HAP-1 (cell line): ENCODE measurements around the gene ANKRD29.
"Not testable (repeated sequence)": the region's sequence is repeated elsewhere in the genome, so short reads cannot be mapped to it uniquely, and the experiment has no call there.

Experiments
- DNase-seq, 2 experiments: peaks; one replicate each; pipeline ENCODE4 v3.0.0-alpha.2; 2016 to 2020; ENCODE audit warnings: low spot score in 2 of 2
- H3K27me3 ChIP-seq: fragments of 250-450 bp; sonication (Bioruptor Pico); 2 replicates; pipeline ENCODE4 v1.5.1; 2020; ENCODE audit warnings: low read depth, mild to moderate bottlenecking, moderate library complexity
- H3K36me3 ChIP-seq: fragments of 250-450 bp; sonication (Bioruptor Pico); replicated peaks from 2 replicates; pipeline ENCODE4 v1.5.1; 2020; ENCODE audit warnings: mild to moderate bottlenecking
- H3K4me1 ChIP-seq: fragments of 250-450 bp; sonication (Bioruptor Pico); 2 replicates; pipeline ENCODE4 v1.5.1; 2020; ENCODE audit warnings: mild to moderate bottlenecking
- H3K4me3 ChIP-seq: fragments of 250-450 bp; sonication (Bioruptor Pico); 2 replicates; pipeline ENCODE4 v1.5.1; 2020; ENCODE audit warnings: mild to moderate bottlenecking, moderate library complexity
- H3K9me3 ChIP-seq: fragments of 250-450 bp; sonication (Bioruptor Pico); 2 replicates; pipeline ENCODE4 v1.5.1; 2020; ENCODE audit warnings: mild to moderate bottlenecking, moderate library complexity
- in situ Hi-C: fragments of 300-500 bp; cut with MboI; formaldehyde crosslinking; loops from 3 replicates; pipeline ENCODE4 v1.14.3; 2020; ENCODE audit warnings: low sequenced_read_pairs, inconsistent platforms, mixed read lengths

The ANKRD29 gene

DNA sequence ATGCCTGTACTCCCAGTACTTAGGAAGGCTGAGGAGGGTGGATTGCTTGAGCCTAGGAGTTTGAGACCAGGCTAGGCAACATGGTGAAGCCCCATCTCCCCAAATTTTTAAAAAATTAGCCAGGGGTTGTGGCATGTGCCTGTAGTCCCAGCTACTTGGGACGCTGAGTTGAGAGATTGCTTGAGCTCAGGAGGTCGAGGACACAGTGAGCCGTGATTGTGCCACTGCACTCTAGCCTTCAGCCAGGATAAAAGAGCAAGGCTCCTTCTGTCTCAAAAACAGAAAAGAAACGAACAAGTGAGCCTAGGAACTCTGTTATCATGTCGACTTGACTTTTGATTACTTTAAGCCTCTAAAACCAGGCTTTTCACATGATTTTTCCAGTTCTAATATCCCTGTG is 90.1 kb downstream of the ANKRD29 start:
- in situ Hi-C loops = no loop called here
- no peak overlapping the region for H3K4me3 ChIP-seq
- H3K9me3 ChIP-seq = no peaks in the 10 kb centered on the region
- no peaks in the 10 kb centered on the region for H3K27me3 ChIP-seq
- no peaks in the 10 kb centered on the region for H3K4me1 ChIP-seq
- peaks cover 20% of the 10 kb centered on the region for H3K36me3 ChIP-seq
- DNase-seq = no peak

DNA sequence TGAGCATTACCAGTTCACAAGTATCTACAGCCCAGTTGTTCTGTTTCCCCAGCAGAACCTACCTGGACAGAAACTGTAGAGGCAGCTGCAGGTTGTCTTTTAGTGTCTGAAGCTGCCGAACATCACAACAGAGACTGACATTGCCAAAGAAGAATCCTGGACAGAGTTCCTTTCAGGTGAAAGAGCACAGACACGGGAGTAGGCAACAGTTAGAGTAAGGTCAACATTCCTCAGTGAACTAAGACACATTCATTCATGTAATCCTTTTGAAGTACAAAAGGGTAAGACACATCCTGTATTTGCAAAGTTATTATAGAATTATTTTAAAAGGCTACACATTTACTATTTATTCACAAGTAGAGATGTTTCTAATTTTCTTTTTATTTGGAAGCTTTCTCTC is 90.7 kb downstream of the ANKRD29 start:
- peaks cover 26% of the 10 kb centered on the region for H3K36me3 ChIP-seq
- in situ Hi-C loops = no loop called here
- no peak overlapping the region for H3K4me3 ChIP-seq
- H3K9me3 ChIP-seq = no peaks in the 10 kb centered on the region
- no peaks in the 10 kb centered on the region for H3K4me1 ChIP-seq
- H3K27me3 ChIP-seq = no peaks in the 10 kb centered on the region
- no peak for DNase-seq

DNA sequence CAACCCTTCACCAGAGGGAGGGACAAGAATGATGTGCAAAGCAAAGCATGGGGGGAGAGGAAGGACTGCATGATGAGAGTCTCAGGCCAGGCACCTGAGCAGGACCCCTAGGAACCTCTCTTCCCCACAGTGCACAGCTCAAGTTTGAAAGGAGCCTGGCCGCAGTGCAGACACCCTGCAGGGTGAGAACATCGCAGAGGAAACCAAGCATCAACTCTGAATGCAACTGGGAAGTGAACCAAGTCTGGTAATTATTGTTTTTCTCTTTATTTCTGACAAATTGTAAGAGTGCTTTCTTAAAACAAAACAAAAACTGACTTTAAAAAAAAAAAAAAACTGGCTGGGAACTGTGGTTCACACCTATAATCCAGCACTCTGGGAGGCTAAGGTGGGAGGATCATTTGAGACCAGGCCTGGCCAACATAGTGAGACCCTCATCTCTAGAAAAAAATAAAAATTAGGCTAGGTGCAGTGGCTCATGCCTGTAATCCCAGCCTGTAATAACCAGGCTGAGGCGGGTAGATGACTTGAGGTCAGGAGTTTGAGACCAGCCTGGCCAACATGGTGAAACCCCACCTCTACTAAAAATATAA is 91.7 kb downstream of the ANKRD29 start:
- DNase-seq = no peak
- Histone ChIP-seq H3K27me3 (no peaks in the 10 kb centered on the region), H3K4me1 (no peaks in the 10 kb centered on the region), H3K9me3 (no peaks in the 10 kb centered on the region), H3K4me3 (no peak overlapping the region), H3K36me3 (peaks cover 31% of the 10 kb centered on the region)
- in situ Hi-C loops = no loop called here

GRCh38 chr18:23569299-23570063 is 93.2 kb downstream of the ANKRD29 start:
- Histone ChIP-seq H3K27me3 (no peaks in the 10 kb centered on the region), H3K36me3 (peaks cover 31% of the 10 kb centered on the region), H3K9me3 (no peaks in the 10 kb centered on the region), H3K4me1 (no peaks in the 10 kb centered on the region), H3K4me3 (no peak overlapping the region)
- in situ Hi-C loops = no loop called here
- DNase-seq = no peak

- peaks cover 32% of the 10 kb centered on the region for H3K36me3 ChIP-seq
- DNase-seq = no peak
- H3K4me3 ChIP-seq = no peak overlapping the region
- in situ Hi-C loops = no loop called here
- no peaks in the 10 kb centered on the region for H3K27me3 ChIP-seq
- H3K4me1 ChIP-seq = no peaks in the 10 kb centered on the region
- H3K9me3 ChIP-seq = no peaks in the 10 kb centered on the region
Observed at GRCh38 chr18:23568281-23569138, 94.2 kb downstream of the ANKRD29 start.

DNA sequence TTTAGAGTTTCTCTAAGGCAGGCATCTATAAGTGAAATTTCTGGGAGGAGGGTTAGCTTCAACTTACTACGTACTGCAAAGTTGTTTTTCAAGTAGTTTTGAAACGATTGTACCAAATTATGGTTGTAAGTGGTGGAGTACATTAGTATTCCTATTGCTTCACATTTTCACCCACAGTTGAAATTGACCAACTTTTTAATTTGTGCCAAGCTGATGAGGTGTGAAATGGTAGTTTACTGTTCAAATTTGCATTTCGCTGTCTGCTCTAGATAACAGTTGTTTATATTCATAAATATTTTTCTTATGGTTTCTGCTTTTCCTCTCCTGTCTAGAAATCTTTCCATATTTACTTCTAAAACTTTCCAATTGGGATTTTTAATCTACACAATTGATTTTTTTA is 95.0 kb downstream of the ANKRD29 start:
- Histone ChIP-seq H3K4me1 (no peaks in the 10 kb centered on the region), H3K4me3 (no peak overlapping the region), H3K27me3 (no peaks in the 10 kb centered on the region), H3K9me3 (no peaks in the 10 kb centered on the region), H3K36me3 (peaks cover 35% of the 10 kb centered on the region)
- in situ Hi-C loops = no loop called here
- DNase-seq = no peak

DNA sequence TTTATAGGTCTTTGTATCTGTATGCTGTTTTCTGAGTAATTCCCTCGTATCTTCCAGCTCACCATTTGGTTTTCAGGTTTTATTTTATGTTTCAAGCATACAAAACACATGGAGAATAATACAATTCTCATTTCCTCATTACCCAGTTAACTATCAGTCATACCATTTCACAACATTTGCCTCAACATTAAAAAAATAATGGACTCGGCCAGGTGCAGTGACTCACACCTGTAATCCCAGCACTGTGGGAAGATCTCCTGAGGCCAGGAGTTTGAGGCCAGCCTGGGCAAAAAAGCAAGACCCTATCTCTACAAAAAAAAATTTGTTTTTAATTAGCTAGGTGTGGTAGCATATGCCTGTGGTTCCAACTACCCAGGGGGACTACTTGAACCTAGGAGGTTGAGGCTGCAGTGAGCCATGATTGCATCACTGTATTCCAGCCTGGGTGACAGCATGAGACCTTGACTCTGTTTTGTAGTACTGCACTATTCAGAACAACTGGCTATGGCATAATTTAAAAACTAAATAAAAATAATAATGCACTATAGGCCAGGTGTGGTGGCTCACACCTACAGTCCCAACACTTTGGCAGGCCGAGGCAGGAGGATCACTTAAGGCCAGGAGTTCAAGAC is 96.7 kb downstream of the ANKRD29 start:
- Histone ChIP-seq H3K27me3 (no peaks in the 10 kb centered on the region), H3K4me3 (no peak overlapping the region), H3K4me1 (no peaks in the 10 kb centered on the region), H3K36me3 (peaks cover 40% of the 10 kb centered on the region), H3K9me3 (no peaks in the 10 kb centered on the region)
- DNase-seq = no peak
- in situ Hi-C loops = no loop called here

- Histone ChIP-seq H3K4me3 (no peak overlapping the region), H3K27me3 (no peaks in the 10 kb centered on the region), H3K9me3 (no peaks in the 10 kb centered on the region), H3K36me3 (peaks cover 32% of the 10 kb centered on the region), H3K4me1 (no peaks in the 10 kb centered on the region)
- no peak for DNase-seq
- in situ Hi-C loops = no loop called here
Observed at GRCh38 chr18:23563377-23564043, 99.2 kb downstream of the ANKRD29 start.

- Histone ChIP-seq H3K9me3 (no peaks in the 10 kb centered on the region), H3K4me3 (no peak overlapping the region), H3K4me1 (no peaks in the 10 kb centered on the region), H3K27me3 (no peaks in the 10 kb centered on the region), H3K36me3 (peaks cover 29% of the 10 kb centered on the region)
- in situ Hi-C loops = no loop called here
- no peak for DNase-seq
Observed at GRCh38 chr18:23560186-23560585, 102.5 kb downstream of the ANKRD29 start.

GRCh38 chr18:23557511-23557910 is 105.2 kb downstream of the ANKRD29 start:
- H3K9me3 ChIP-seq, H3K4me1 ChIP-seq, H3K27me3 ChIP-seq, in situ Hi-C loops, H3K4me3 ChIP-seq, DNase-seq: not testable (repeated sequence)
- peaks cover 39% of the 10 kb centered on the region for H3K36me3 ChIP-seq

DNA sequence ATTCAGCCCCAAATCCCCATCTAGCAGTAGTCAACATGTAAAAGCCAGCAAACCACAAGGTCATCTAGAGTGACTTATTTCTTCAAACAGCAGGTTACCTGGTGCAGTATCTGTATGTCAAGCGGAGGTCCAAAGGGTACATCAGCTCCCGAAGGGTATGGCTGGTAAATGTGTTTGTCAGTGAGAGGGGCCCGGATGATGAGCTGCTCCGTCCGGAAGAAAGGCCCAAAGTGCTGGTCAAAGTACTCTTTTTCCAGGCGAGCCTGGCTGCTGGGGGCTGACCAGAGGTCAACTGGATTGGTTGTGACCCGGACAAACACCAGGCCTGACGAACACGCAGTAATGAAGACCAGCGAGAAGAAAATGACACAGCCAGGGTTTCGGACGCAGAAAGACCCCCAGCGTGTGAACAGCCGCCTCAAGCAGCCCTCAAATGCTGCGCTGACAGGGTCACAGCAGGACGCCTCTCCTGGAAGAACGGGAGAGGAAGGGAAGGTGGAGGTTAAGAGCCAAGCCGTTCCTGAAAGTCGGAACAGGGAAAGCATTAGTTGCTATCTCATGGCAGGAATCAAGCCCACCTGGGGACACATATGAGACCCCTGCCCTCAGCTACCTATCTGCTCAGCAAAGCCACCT is 106.4 kb downstream of the ANKRD29 start:
- Histone ChIP-seq H3K4me3 (no peak overlapping the region), H3K36me3 (peaks cover 46% of the 10 kb centered on the region), H3K9me3 (no peaks in the 10 kb centered on the region), H3K4me1 (no peaks in the 10 kb centered on the region), H3K27me3 (no peaks in the 10 kb centered on the region)
- no peak for DNase-seq
- in situ Hi-C loops = no loop called here

DNA sequence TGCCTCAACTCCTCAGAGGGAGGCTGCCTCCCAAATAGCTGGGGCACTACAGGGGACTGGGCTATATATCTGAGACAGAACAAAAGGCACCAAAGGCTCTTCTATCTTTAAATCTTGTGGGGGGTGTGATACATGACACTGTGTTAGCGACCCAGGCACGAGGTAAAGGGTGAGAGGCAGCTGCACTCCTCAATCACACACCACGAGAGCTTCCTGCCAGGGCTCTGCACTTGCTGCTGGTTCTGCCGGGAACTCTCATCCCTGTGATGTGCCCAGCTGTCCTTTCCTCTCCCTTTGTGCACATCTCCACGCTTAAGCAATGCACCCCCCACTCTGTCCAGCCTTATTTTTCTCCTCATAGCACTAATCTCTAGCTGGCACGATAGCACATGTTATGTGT is 108.8 kb downstream of the ANKRD29 start:
- DNase-seq = no peak
- Histone ChIP-seq H3K4me1 (no peaks in the 10 kb centered on the region), H3K27me3 (no peaks in the 10 kb centered on the region), H3K36me3 (peaks cover 48% of the 10 kb centered on the region), H3K9me3 (no peaks in the 10 kb centered on the region), H3K4me3 (no peak overlapping the region)
- in situ Hi-C loops = no loop called here

GRCh38 chr18:23552505-23552904 is 110.2 kb downstream of the ANKRD29 start:
- Histone ChIP-seq H3K4me1 (no peaks in the 10 kb centered on the region), H3K27me3 (no peaks in the 10 kb centered on the region), H3K4me3 (no peak overlapping the region), H3K36me3 (peaks cover 46% of the 10 kb centered on the region), H3K9me3 (no peaks in the 10 kb centered on the region)
- DNase-seq = no peak
- in situ Hi-C loops = no loop called here
